Mucosa of gallbladder (tissue), 1 donor: ENCODE measurements around the gene UBE2L5. TPM values are rescaled to one million over a fixed set of nuclear protein-coding genes. Genes with fewer than 3 reads are reported as not detected.

Source experiments
- DNase-seq: peaks from one replicate; pipeline ENCODE4 v3.0.0-alpha.2; 2020; ENCODE audit warnings: low spot score
- total RNA-seq: library from RNA; stranded (reverse); gene quantifications from one replicate; pipeline ENCODE4 v1.2.1, GENCODE V29; 2021
- donor health status: DM: no; HTN: no; CAD: no.

Gene UBE2L5
- total RNA-seq: not detected

DNA sequence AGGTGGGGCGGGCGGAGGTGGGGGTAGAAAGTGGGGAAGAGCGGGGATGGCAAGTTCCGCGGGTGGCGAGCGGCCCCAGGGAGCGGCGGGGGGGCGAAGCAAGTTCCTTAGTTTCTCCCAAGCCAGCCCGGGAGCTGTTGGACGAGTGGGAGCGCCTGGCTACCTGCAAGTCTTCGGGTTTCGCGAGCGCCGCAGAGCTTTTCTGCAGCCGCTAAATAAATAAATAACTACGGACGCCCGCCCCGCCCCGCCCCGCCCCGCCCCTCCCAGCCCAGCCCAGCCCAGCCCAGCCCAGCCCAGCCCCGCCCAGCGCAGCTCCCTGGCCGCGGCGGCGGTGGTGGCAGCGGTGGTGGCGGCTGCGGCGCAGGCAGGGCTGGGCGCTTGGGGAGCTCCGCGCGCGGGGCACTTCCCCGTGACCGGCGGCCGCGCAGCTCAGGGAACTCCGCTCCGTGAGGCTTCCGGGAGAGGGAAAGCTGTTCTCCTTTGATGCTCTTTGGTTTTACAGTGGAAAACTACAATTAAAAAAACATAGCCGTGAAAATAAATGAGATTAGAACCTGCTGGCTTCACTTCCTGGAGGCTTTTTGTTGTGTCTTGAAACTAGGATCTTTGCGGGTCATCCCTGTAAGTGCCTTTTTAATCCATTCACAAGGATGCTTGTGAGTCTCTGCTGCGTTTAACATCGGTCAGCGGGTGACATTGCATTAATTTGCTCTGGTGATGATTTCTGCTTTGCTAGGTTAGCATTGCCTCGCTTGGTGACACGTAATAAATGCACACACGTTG, at the start of gene UBE2L5:
TSS of gene UBE2L5 (plus strand) at position 440 of the 786 bp plus-strand sequence. CDS start 5,498 bp downstream, outside the sequence.
- DNase-seq: peak; percentile 73

DNA sequence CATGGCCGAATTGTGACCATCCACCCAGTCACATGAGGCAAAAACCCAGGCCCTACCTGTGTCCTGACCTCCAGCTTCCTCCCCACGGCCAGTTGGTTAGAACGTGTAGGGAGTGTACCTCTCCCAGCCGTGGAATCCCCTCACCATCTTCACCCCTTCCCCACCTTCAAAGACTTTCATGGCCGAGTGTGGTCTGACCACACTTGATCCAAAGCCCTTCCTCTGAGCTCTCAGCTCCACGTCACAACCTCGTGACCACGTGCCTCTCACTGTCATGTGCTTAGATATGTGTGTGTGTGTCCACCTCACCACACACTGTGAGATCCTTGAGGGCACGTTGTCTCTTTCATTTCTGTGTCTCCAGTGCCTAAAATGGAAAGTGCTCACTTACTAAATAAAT, 48.6 kb upstream of the UBE2L5 start:
- DNase-seq: no peak

DNA sequence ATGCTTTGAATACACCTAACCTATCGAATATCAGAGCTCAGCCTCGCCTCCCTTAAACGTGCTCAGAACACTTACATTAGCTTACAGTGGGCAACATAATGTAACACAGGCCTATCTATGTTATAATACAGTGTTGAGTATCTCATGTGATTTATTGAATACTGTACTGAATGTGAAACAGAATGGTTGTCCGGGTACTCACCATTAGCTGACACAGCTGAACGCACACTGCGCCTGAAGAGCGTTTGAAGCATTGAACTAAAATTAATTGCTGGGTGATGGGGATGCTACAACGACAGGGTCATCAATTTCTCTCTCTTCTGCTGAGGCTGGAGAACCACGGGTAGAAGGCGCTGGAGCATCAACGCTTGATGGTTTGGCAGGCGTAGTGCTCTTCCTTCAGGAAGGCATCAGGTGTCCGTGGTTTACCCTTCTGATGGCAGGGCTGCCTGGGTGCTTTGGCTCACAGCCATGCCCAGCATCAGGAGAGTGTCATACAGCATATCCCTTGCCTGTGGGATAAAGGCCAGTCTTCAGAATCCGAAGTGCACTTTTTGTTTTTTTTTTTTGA, 46.9 kb upstream of the UBE2L5 start:
- DNase-seq: no peak

DNA sequence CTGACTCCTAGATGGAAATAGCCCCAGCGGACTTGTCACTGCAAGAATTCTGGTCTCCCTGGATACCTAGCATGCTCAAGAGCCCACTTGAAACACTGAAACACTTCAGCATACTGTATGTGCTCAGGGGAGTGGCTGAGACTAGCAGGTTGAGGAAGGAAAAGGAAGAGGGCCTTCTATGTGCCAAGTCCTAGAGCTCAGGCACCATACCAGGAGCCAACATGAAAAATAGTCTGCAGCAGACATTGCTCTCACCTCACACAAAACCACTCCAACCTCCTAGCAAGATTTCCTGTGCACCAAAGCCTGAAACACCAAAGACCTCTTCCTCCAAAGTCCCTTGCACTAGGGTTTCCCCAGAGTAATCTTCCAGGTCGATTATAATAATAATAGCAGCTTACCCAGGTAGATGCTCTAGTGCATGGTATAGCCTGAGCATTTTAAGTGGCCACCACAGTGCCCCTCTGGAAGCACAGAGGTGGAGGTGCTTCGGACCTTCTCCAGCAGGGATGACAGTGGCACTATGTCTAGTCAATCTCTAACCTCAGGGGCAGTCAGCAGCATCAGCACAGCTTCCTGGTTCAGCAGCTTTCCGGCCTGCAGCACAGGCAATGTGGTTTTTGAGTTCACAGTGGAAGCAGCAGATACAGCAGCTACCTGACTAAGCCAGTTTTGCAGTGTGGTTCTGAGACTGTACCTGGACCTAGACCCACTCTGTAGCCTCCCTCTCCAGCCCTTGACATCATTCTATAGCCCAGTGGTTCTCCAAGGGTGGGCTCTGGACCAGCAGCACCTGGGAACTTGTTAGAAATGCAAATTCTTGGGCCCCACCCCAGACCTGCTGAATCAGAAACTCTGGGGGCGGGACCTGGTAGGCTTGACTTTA, 45.6 kb upstream of the UBE2L5 start:
- peak; percentile 52 for DNase-seq

DNA sequence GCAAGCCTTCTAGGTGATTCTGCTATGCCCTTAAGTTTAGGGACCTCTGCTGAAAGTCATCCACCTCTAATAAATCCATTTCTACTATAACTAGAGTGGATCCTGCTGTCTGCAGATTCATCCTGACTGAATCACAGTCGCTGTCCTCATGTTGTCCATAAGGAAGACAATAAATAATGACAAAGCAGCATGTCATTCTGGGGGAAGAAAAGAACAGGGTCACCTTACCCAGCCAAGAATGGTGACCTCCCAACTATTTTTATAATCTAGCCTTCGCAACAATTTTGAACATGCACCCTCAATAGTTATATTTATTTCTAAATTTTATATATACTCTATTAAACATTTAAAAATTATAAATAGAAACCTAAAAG, 45.0 kb upstream of the UBE2L5 start:
- no peak for DNase-seq

DNA sequence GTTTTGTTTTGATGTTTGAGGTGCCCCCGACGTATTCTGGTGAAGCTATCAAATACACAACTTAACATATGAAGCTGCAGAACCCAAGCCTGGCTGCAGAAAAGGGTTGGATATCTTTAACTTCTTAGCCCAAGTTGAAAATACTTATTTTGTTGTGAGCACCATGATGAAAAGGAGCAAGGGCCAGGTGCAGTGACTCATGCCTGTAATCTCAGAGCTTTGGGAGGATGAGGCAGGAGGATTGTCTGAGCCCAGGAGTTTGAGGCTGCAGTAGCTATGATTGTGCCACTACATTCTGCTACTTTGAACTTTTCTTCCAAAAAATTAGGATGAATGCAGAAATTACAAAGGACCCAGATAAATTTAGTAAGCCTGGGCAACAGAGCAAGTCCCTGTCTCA, 44.1 kb upstream of the UBE2L5 start:
- DNase-seq: no peak

DNA sequence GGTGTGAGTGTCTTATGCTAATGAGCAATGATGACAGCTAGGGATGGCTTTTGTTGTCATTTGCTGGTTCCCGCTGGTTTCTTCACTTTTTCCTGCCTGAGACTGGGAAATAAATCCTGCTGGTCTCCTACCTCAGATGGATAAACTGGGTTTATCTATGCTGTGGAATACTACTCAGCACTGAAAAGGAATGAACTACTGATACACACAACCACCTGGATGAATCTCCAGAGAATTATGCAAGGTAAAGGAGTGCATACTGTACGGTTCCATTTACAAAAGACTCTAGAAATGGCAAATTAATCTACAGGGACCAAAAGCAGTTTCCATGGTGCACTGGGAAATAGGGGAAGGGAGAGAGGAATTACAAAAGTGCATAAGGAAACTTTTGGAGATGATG, 41.2 kb upstream of the UBE2L5 start:
- no peak for DNase-seq

DNA sequence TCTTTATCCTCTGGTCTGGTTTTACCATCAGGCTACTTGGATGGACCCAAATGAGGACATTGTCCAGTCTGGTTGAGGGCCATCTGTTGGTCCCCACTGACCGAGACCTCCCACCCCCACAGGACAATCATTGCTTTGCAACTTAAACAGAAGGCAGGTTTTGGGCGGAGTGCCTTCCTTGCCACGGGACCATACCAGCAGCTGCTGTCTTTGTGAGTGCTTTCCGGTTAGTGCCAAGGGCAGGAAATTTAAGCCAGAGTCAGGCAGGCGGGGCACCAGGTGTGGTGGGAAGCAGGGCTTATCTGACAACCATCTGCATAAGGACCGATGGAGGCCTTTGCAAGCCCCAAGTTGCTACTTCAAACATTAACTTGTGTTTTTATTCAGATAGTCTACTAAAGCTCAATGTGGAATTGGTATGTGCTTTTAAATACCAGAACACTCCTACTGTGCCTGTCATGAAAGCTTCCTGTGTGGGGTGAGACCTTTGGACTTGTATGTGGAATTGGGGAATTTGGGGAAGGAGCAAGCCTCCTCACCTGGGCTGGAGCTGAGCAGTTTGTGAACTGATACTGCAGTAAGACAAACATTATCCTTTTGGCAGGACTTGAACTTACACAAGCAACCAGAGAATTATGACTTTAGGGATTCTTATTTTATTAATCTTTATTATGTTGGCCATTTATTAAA, 39.3 kb upstream of the UBE2L5 start:
- no peak for DNase-seq

DNA sequence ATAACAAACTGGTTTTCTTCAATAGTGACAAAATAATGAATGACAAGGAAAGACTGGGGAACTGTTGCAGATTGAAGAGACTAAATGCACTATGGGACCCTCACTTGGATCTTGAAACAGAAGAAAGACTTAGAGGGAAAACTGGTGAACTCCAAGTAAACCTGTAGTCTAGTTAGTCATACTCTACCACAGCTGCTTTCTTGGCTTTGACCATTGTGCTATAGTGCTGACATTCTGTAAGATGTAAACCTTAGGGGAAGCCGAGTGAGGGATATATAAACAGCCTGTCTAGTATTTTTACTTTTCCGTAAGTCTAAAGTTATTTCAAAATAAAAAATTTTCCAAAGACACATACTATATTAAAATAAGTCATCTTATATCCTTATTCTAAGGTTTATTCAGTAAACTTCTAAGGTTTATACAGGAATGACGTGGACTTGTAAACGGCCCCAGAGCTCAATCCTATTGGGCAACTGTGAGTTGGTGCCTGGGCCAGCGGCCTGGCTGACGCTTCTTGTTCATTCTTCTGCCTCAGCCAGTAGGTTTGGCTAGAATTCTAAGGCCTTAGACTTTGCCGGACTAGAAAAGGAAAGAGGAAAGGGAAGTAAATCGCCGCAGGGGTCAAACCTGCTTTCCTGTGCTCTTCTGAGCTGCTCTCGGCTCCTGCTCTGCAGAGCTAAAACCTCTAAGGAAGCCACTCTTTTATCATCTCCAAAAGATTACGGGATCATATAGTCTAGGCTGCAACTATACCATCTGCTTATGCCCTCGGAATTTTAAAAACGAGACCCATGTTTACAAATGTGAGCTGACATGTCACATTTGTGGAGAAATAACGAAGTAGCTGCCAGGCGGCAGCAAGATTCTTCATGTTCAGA, 33.6 kb upstream of the UBE2L5 start:
- no peak for DNase-seq

DNA sequence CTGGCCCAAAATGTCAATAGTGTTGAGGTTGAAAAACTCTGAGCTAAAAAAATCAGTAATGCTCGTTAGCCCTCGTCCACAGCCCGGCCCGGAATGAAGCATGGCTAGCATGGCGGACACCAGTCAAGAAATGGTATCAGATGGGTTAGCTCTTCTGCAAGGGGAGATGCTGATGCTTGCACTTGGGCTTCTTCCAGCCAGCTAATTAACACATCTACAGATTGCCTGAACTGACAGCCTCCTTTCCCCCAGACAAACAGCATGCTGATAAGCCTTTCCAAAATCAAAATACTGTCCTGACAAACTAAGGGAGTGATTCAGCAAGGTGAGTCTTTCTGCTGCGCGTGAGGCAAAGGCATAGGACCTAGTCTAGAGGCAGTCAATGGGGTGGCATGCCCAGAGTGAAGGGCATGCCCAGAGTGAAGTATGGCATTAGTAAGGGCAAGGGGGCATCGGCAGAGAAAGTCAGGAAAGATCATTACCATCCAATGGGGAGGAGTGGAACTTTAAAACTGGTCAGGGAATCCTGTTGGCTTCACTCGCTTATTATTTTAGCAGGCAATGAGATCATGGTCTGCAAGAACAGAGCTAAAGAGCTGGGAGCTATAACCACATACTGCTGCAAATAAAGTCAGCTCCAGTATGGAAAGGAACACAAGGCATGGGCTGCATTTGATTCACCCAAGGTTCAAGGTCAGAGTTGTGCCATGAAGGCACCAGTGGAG, 30.2 kb upstream of the UBE2L5 start:
- DNase-seq: no peak

DNA sequence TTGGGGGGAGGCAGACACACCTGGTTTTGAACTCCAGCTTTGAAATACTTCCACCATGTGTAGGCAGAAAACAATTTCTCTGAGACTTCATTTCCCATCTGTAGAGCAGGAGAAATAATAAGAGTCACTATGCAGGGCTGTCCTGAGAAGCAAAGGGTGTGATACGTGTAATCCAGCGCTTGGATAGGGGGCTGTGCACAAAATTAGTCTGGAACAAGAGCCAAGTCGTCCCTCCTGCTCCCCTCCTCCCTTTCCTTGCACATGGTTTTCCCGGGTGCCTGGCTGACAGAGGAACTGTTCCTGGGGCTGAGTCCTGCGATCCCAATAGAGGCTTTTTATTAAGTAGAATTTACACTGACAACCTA, 29.6 kb upstream of the UBE2L5 start:
- no peak for DNase-seq

DNA sequence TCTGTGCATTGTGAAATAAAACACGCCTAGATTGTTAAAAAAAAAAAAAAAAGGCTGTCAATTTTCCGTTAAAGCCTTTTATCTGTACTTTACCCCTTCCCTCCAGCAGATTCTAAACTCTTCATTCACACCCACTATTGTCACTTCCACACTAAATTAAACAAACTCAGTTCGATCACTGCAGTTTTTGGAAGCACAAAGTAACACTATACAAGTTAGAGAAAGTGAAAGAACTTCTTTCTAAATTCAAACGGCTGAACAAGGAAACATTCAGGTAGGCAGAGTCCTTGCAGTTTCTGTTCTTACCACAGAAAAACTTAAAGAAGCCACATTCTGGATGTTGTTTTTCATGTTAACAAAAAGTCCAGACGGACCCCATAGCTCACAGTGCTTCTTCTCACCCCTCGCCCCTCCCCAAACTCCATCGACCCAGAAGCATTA, 27.5 kb upstream of the UBE2L5 start:
- DNase-seq: no peak

DNA sequence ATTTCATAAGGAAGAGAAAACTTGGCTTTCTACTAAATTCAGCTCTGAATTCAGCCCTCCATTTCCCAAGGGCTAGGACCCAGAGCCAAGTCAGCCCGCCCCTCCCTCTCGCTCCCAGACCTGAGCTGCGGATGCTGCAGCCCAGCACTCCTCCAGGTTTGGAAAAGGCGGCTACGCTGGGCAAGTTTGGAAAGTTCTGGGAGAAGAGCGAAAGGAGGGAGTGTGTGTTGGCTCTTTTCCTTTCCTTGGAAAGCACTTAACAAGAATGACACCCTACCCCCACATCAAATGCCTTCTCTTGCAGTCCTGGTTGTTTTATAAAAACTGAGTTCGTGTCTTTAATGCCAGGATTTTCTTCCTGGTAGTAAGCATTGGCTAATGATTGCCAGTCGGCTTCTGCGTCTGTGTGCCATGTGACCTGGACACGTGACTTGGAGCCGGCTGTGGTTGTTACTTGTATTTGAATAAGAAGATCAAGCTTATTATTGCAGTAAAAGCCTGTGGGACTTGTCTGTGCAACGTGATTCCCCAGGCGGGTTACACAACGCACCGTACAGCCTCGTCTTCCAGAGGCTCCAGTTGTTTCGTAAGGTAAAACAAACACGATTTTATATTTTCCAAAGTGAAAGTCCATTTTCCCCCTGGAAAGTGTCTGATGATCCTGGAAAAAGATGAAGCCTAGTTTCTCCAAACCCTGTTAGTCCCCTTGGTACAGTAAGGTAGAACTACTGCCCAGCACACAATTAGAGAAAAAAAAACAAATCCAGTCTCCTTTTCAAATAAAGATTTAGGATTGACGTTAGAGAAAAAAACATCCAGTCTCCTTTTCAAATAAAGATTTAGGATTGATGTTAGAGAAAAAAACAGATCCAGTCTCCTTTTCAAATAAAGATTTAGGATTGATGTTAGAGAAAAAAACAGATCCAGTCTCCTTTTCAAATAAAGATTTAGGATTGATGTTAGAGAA, 26.8 kb upstream of the UBE2L5 start:
- peak; percentile 97 for DNase-seq

DNA sequence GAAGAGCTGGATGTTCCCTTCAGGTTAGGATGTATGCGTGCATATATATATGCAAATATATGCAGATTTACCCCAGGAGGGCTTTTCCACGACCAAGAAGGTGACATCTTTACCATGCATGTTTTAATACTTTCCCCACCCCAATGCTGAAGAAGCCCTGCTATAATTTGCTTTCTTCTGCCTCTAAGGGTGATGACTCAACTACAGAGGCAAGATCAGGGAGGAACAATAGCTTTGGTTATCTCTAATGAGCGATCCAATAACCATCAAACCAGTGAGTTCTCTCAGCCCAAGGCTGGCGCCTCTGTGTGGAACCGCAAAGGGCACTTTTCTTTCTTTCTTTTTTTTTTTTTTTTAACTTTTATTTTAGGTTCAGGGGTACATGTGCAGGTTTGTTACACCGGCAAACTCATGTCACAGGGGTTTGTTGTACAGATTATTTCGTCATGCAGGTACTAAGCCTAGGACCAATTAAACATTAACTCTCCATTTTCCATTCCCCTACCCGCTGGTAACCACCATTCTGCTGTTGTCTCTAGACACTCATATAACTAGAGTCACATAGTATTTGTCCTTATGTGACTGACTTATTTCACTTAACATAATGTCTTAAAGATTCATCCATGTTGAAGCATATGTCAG, 25.7 kb upstream of the UBE2L5 start:
- DNase-seq: no peak

DNA sequence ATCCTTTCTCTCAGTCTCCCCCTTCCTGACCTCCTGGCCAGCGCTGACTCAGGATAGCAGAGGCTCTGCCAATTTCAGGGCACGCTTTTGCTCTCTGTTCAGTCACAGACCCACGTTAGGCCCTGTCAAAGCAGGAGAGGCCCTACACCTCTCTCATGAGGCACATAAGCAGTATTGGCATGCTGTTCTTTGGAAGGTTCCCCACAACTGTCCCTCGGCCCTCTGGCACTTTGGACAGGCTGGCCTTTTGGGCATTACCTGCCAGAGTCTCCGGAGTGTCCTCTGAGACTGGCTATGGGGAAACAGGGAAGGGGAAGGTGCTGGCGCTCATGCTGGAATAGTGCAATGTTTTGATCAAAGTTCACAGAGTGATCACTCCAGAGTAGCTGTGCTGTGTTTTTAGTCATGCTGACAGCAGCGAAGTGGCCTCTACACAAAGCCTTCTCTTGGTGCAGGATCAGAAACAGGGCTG, 23.7 kb upstream of the UBE2L5 start:
- no peak for DNase-seq

DNA sequence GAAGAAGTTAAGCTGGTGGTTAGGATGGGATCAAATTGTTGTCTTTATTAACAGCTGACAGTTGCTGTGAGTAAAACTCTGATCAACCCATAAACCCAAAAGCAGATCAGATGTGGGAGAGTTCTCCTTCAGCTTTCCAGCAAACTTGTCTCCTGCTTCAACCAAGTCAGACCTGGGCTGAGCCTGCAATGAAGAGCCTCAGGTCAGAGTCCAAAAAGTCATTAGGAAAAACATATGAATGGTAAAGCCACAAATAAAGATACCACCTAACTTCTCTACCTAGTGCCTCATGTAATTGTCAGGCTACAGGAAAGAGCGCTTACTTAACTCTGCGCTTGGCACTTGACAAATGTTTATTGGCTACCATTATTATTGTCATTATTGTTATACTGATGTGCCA, 21.9 kb upstream of the UBE2L5 start:
- DNase-seq: no peak

DNA sequence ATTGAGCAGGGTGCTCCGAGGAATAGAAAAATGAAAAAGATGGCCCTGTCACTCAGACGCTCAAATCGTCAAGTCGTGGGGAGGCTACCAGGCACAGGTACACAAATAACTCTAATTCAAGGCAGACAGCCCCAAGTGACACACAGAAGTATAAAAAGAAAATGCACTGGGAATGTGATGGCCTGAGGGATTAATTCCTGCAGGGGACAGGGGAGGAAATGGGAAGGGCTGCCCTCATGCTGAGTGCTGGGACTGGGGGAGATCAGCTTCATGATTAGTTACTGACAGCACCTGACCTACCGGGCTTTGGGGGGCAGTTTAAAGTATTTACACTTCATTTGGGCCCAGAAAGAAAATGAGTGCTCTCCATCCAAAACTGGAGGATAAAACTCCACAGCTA, 20.9 kb upstream of the UBE2L5 start:
- DNase-seq: no peak

DNA sequence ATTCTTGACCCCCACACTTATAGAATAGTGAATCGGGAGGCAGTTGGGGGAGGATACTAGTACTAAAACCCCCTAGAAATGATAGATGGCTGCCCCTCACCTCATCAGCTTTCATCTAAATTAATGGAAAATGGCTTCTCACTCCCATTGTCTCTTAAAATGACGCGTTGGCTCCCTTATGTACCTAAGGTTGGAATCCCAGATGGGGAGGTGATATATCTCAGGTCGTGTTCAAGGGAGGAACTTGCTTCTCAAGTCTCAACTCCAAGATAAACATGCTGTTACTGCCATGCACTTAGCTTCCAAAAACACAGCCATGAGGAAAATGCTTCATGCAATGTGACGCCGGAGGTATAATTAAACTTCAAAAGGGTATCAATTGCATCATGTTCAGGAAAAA, 18.8 kb upstream of the UBE2L5 start:
- no peak for DNase-seq

DNA sequence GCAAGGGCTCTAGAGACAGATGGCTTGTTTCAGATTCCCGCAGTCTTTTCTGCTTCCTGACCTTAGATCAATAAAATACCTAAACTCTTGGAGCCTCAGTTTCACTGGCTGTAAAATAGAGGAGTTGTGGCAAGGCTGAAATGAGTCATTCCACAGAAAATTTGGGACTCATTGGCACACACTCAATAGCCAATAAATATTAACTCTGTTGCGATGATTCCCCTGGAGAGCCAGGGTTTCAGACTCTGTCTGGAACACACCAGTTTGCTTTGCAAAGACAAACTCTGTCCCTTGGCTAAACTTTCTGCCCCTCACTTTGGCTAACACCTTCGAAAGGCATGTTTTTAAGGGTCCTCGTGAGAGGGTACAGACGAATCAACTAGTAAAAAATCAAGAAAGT, 18.1 kb upstream of the UBE2L5 start:
- DNase-seq: no peak
